Stimulated activated CD8-positive, alpha-beta memory T cell treated with anti-CD3 and anti-CD28 coated beads, Interleukin-15, amount 100 ng/mL, for 24 hours (primary cell): Measurements from ENCODE around the gene FRMD4A.

Experiments
- DNase-seq: peaks from one replicate; pipeline ENCODE4 v3.0.0-alpha.2; 2020; ENCODE audit warnings: low read depth

Gene FRMD4A

GRCh38 chr10:13594641-13595040 is 736.1 kb downstream of the FRMD4A start:
- no peak for DNase-seq
